Activated CD4-positive, alpha-beta T cell treated with anti-CD3 and anti-CD28 coated beads for 36 hours (primary cell): ENCODE results near the gene GAB1. TPM values are rescaled to one million over a fixed set of nuclear protein-coding genes. Genes with fewer than 3 reads are reported as not detected.

ENCODE experiments used
- ATAC-seq: fragments of 200-7000 bp; cut with Tn5 transposase; one replicate; pipeline ENCODE4 v1.10.0; 2021; ENCODE audit warnings: mild to moderate bottlenecking, moderate library complexity
- CTCF ChIA-PET: fragments of 350-600 bp; sonication (Branson Sonifier 250); formaldehyde crosslinking; loops from one replicate; lab custom pipeline; 2021; ENCODE audit warnings: antibody characterized with exemption; lab: Charles Lee
- POLR2A ChIA-PET: fragments of 350-600 bp; sonication (Branson Sonifier 250); formaldehyde crosslinking; loops from one replicate; lab custom pipeline; 2021; ENCODE audit warnings: antibody characterized with exemption, inconsistent platforms; lab: Charles Lee
- DNase-seq: peaks from one replicate; pipeline ENCODE4 v3.0.0-alpha.2; 2020
- H3K27ac Mint-ChIP-seq: one replicate; pipeline ENCODE4 v1.8.0; 2021; ENCODE audit warnings: mixed read lengths
- H3K27me3 Mint-ChIP-seq: one replicate; pipeline ENCODE4 v1.8.0; 2021; ENCODE audit warnings: mixed read lengths
- H3K36me3 Mint-ChIP-seq: one replicate; pipeline ENCODE4 v1.8.0; 2021; ENCODE audit warnings: low read depth, mixed read lengths
- H3K4me1 Mint-ChIP-seq: one replicate; pipeline ENCODE4 v1.8.0; 2021; ENCODE audit warnings: mixed read lengths
- H3K4me3 Mint-ChIP-seq: one replicate; pipeline ENCODE4 v1.8.0; 2021; ENCODE audit warnings: mild to moderate bottlenecking, moderate library complexity, mixed read lengths
- H3K9me3 Mint-ChIP-seq: one replicate; pipeline ENCODE4 v1.8.0; 2021; ENCODE audit warnings: low read depth, mixed read lengths
- intact Hi-C, 2 experiments: fragments of 100-400 bp; cut with DNase I in 1 of 2; cut with micrococcal nuclease in 1 of 2; formaldehyde crosslinking; loops; one replicate each; pipeline versions ENCODE4 v1.14.2 to v1.15.1; 2022 to 2024; cut with DNase I, micrococcal nuclease
- total RNA-seq, 2 experiments: library from RNA; stranded (reverse); gene quantifications; one replicate each; pipeline ENCODE4 v1.2.3, GENCODE V29; 2021

The GAB1 gene
- total RNA-seq, 2 experiments from 2014 or later, result 0.35 to 0.48 TPM

GRCh38 chr4:143404555-143404954 lies 67.9 kb downstream of the GAB1 start:
- Mint-ChIP-seq H3K36me3 (no peaks in the 10 kb centered on the region), H3K9me3 (no peaks in the 10 kb centered on the region), H3K27ac (no peak overlapping the region), H3K4me3 (no peak overlapping the region), H3K27me3 (peaks cover 8% of the 10 kb centered on the region), H3K4me1 (peaks cover 18% of the 10 kb centered on the region)
- ATAC-seq, result no peak
- CTCF ChIA-PET, result no interaction called here
- intact Hi-C loops, result no loop called here
- POLR2A ChIA-PET, result no interaction called here
- no peak for DNase-seq

GRCh38 chr4:143405075-143405730 lies 68.5 kb downstream of the GAB1 start:
- no peak overlapping the region for H3K27ac Mint-ChIP-seq
- no peak for DNase-seq
- H3K36me3 Mint-ChIP-seq, result no peaks in the 10 kb centered on the region
- POLR2A ChIA-PET, result no interaction called here
- H3K27me3 Mint-ChIP-seq, result peaks cover 9% of the 10 kb centered on the region
- CTCF ChIA-PET, result interaction anchor here (0.7 kb wide), 1 partner anchor 274 kb away, joined by 3 read pairs; no protein-coding TSS in a partner anchor
- ATAC-seq, result peak; percentile 44
- H3K4me3 Mint-ChIP-seq, result no peak overlapping the region
- intact Hi-C loops, result no loop called here
- H3K4me1 Mint-ChIP-seq, result peaks cover 18% of the 10 kb centered on the region
- H3K9me3 Mint-ChIP-seq, result no peaks in the 10 kb centered on the region

DNA sequence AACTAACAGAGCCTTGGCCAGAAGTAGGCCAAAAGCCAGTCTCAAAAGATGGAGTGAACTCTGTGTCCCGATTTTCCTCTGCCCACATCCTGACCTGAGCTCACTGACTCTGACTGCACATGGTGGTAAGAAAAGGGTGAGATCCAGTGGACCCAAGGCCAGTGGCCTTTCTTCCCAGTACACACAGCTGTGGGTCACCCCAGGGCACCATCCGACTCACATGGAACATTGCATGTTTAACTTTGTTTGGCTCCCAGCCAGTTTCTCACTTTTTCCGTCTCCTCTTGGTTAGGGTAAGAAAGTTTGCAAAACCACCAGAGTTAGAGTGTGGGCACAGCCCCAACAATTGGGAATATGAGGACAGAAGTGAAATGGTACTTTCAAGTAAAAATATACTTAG lies 69.8 kb downstream of the GAB1 start:
- ATAC-seq (peak; percentile 51), DNase-seq (peak; percentile 54)
- POLR2A ChIA-PET, result interaction anchor here (0.6 kb wide), 1 partner anchor 44 kb away, joined by 3 read pairs; no protein-coding TSS in a partner anchor
- intact Hi-C loops, result no loop called here
- peaks cover 14% of the 10 kb centered on the region for H3K27me3 Mint-ChIP-seq
- no peak overlapping the region for H3K27ac Mint-ChIP-seq
- no peaks in the 10 kb centered on the region for H3K36me3 Mint-ChIP-seq
- CTCF ChIA-PET, result interaction anchor here (0.7 kb wide), 1 partner anchor 10 kb away, joined by 3 read pairs; no protein-coding TSS in a partner anchor
- peaks cover 18% of the 10 kb centered on the region for H3K4me1 Mint-ChIP-seq
- no peaks in the 10 kb centered on the region for H3K9me3 Mint-ChIP-seq
- no peak overlapping the region for H3K4me3 Mint-ChIP-seq

DNA sequence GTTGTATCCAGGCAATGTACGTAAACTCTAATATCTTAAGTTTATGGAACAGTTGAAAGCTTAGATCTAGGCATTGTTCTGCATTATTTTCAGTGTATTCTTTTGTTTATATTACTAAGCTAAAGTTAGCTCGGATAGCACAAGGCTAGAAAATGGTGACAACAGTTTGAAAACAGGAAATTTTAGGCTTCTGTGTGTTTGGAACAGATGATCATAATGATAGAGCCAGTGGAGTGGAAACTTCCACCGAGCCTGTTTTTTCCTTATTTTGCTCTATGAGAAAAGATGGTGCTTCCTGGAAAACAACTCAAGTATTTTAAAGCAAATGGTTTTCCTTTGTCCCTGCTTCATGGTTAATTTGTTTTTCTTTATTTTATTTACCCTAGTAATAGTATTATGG lies 70.8 kb downstream of the GAB1 start:
- CTCF ChIA-PET, result interaction anchor here (0.6 kb wide), 1 partner anchor 22 kb away, joined by 3 read pairs; no protein-coding TSS in a partner anchor
- POLR2A ChIA-PET, result no interaction called here
- peaks cover 14% of the 10 kb centered on the region for H3K27me3 Mint-ChIP-seq
- no peaks in the 10 kb centered on the region for H3K36me3 Mint-ChIP-seq
- no peak overlapping the region for H3K27ac Mint-ChIP-seq
- no peak for DNase-seq
- ATAC-seq, result no peak
- intact Hi-C loops, result no loop called here
- H3K4me1 Mint-ChIP-seq, result peaks cover 18% of the 10 kb centered on the region
- no peaks in the 10 kb centered on the region for H3K9me3 Mint-ChIP-seq
- no peak overlapping the region for H3K4me3 Mint-ChIP-seq

DNA sequence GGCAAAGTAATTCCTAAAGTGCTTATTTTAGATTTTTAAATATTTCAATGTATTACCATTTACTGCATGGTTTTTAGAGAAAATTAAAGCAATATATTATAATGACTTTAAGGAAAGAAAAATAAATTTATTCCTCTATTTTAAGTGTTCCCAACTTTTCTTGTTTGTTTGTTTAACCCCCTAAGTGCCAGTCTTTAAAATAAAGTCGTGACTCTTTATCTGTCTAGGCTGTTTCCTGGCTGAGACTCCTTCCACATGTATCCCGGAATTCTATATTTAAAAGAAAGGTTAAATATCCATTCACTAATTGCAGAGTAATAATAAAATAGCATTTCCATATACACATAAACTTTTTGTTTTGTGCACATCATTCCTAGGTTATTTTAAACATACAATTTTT lies 71.2 kb downstream of the GAB1 start:
- intact Hi-C loops, result no loop called here
- Mint-ChIP-seq H3K36me3 (no peaks in the 10 kb centered on the region), H3K4me3 (no peak overlapping the region), H3K9me3 (no peaks in the 10 kb centered on the region), H3K27me3 (peaks cover 14% of the 10 kb centered on the region), H3K27ac (no peak overlapping the region), H3K4me1 (peaks cover 18% of the 10 kb centered on the region)
- CTCF ChIA-PET, result interaction anchor here (0.6 kb wide), 1 partner anchor 22 kb away, joined by 3 read pairs; no protein-coding TSS in a partner anchor
- POLR2A ChIA-PET, result no interaction called here
- ATAC-seq, result no peak
- DNase-seq, result no peak

DNA sequence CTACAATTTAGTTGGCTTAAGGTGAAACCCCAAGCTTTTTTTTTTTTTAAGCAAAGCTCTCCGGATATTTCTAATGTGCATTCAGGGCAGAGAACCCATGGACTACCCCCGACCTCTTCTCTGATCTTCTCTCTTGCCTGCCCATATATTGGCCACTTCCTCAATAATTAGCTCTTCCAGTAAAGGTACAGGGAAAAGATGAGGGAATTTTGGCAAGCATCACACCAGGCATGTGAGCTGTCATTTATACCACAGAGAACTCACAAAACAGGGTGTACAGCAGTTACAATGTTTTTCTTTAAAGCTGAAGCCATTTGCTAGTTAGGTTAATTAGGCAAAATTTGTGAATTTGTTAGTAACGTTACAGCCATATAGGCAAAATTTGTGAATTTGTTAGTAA lies 73.3 kb downstream of the GAB1 start:
- no peaks in the 10 kb centered on the region for H3K9me3 Mint-ChIP-seq
- H3K4me3 Mint-ChIP-seq, result no peak overlapping the region
- ChIA-PET CTCF (interaction anchor here (0.7 kb wide), 1 partner anchor 10 kb away, joined by 3 read pairs; no protein-coding TSS in a partner anchor), POLR2A (no interaction called here)
- DNase-seq, result no peak
- H3K27me3 Mint-ChIP-seq, result peaks cover 12% of the 10 kb centered on the region
- intact Hi-C loops, result no loop called here
- H3K27ac Mint-ChIP-seq, result no peak overlapping the region
- H3K36me3 Mint-ChIP-seq, result no peaks in the 10 kb centered on the region
- no peak for ATAC-seq
- H3K4me1 Mint-ChIP-seq, result peaks cover 9% of the 10 kb centered on the region

- Mint-ChIP-seq H3K4me1 (no peaks in the 10 kb centered on the region), H3K9me3 (no peaks in the 10 kb centered on the region), H3K4me3 (no peak overlapping the region), H3K36me3 (no peaks in the 10 kb centered on the region), H3K27me3 (peaks cover 12% of the 10 kb centered on the region), H3K27ac (no peak overlapping the region)
- DNase-seq, result no peak
- POLR2A ChIA-PET, result no interaction called here
- CTCF ChIA-PET, result interaction anchor here (1.4 kb wide), 1 partner anchor 16 kb away, joined by 4 read pairs; no protein-coding TSS in a partner anchor
- ATAC-seq, result no peak
- intact Hi-C loops, result no loop called here
These were observed 75.1 kb downstream of the GAB1 start for GRCh38 chr4:143411527-143412419.

DNA sequence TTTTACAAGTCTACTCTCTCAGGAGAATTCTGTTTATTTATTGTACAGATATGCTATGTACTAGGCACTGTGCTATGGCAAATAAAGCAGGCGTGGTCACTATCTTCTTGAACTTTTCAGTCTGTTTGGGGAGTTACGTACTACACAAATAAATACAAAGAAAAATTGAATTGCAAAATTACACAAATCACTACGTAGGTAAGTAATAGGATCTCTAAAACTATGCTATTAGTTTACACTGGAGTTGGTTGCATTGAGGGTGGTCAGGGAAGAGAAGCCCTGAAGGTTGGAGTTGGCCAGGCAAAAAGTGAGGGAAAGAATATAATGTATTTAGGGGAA lies 75.7 kb downstream of the GAB1 start:
- Mint-ChIP-seq H3K27ac (no peak overlapping the region), H3K4me3 (no peak overlapping the region), H3K27me3 (peaks cover 14% of the 10 kb centered on the region), H3K4me1 (no peaks in the 10 kb centered on the region), H3K9me3 (no peaks in the 10 kb centered on the region), H3K36me3 (no peaks in the 10 kb centered on the region)
- intact Hi-C loops, result no loop called here
- ChIA-PET POLR2A (no interaction called here), CTCF (no interaction called here)
- ATAC-seq (no peak), DNase-seq (no peak)

DNA sequence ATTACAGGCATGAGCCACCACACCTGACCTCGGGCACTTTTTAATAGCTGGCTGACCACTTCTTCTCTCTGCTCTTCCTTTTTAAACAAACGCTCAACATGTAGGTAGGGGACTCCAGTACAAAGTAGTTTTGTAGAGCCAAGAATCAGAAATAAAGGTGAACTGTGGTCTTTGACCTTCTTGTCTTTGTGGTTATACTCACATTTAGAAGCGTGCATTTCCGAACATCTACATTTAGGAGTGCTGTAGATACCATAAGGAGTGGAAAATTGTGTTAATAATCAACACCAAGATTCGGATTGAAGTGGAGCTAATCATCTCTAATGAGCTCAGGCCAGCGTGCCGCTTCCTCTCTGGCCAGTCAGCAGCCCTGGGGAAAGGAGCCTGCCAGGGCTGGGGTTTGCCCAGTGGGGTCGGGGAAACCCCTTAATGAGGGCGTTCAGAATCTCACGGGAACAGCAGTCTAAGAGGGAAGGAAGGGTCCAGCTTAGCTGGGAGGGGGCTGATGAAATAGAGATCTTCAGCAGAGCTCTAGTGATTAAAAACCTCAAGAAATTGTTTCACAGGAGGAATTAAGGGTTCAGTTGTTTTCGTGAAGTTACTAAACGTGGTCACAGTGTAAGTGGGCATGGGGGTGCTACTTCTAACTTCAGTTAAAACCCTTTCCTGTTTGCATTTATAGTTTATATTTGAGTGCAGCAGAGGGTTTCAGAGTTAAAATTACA lies 81.2 kb downstream of the GAB1 start:
- POLR2A ChIA-PET, result no interaction called here
- H3K4me3 Mint-ChIP-seq, result no peak overlapping the region
- no peak for ATAC-seq
- no peak for DNase-seq
- peaks cover 4% of the 10 kb centered on the region for H3K27me3 Mint-ChIP-seq
- no peaks in the 10 kb centered on the region for H3K4me1 Mint-ChIP-seq
- H3K9me3 Mint-ChIP-seq, result no peaks in the 10 kb centered on the region
- CTCF ChIA-PET, result interaction anchor here (1.7 kb wide), 1 partner anchor 17 kb away, joined by 3 read pairs; no protein-coding TSS in a partner anchor
- H3K36me3 Mint-ChIP-seq, result no peaks in the 10 kb centered on the region
- H3K27ac Mint-ChIP-seq, result no peak overlapping the region
- intact Hi-C loops, result no loop called here

DNA sequence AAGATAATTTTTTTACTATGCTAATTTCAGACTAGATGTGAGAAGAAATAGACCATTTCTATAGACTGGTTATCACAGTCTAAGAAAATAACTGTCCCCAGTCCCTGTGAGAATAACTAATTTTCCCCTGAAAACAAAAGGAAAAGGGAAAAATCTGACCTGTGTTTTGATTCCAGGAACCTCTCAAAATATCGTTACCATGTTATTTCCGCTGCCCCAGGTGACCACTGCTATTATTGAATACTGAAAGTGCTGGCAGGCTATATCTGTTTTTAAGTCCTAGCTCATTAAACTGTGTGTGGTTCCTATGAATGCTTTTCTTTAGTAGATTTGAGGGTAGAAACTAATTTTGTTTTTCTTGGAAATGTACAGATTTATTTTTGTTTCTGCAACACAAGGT lies 83.6 kb downstream of the GAB1 start:
- Mint-ChIP-seq H3K4me3 (no peak overlapping the region), H3K9me3 (no peaks in the 10 kb centered on the region), H3K36me3 (no peaks in the 10 kb centered on the region), H3K4me1 (no peaks in the 10 kb centered on the region), H3K27ac (no peak overlapping the region), H3K27me3 (peaks cover 4% of the 10 kb centered on the region)
- no peak for DNase-seq
- intact Hi-C loops, result no loop called here
- no peak for ATAC-seq
- CTCF ChIA-PET, result no interaction called here
- POLR2A ChIA-PET, result no interaction called here

- no peak for DNase-seq
- Mint-ChIP-seq H3K27ac (no peak overlapping the region), H3K4me1 (no peaks in the 10 kb centered on the region), H3K4me3 (no peak overlapping the region), H3K9me3 (no peaks in the 10 kb centered on the region), H3K27me3 (peaks cover 4% of the 10 kb centered on the region), H3K36me3 (no peaks in the 10 kb centered on the region)
- CTCF ChIA-PET, result no interaction called here
- intact Hi-C loops, result no loop called here
- no peak for ATAC-seq
- POLR2A ChIA-PET, result no interaction called here
These were observed 84.9 kb downstream of the GAB1 start for GRCh38 chr4:143421609-143422008.
